ENCODE data around the gene VSIG10L2.
"Not testable (repeated sequence)": the region's sequence is repeated elsewhere in the genome, so short reads cannot be mapped to it uniquely, and the experiment has no call there.

The VSIG10L2 gene

GRCh38 chr11:125971618-125972017, 25.8 kb downstream of the VSIG10L2 start:
- no peak for DNase-seq

- DNase-seq, result no peak
These were observed 28.4 kb downstream of the VSIG10L2 start for GRCh38 chr11:125974284-125974683.

GRCh38 chr11:125975634-125976033, 29.8 kb downstream of the VSIG10L2 start:
- DNase-seq, result no peak

- DNase-seq, result no peak
These were observed 30.3 kb downstream of the VSIG10L2 start for GRCh38 chr11:125976156-125976555.

GRCh38 chr11:125977333-125977732, 31.5 kb downstream of the VSIG10L2 start:
- no peak for DNase-seq

GRCh38 chr11:125978181-125978716, 32.4 kb downstream of the VSIG10L2 start:
- DNase-seq, result no peak

- no peak for DNase-seq
These were observed 33.0 kb downstream of the VSIG10L2 start for GRCh38 chr11:125978778-125979407.

- no peak for DNase-seq
These were observed 33.7 kb downstream of the VSIG10L2 start for GRCh38 chr11:125979511-125979910.

GRCh38 chr11:125980436-125980835, 34.6 kb downstream of the VSIG10L2 start:
- no peak for DNase-seq

- no peak for DNase-seq
These were observed 36.5 kb downstream of the VSIG10L2 start for GRCh38 chr11:125982348-125982730.

GRCh38 chr11:125985956-125986355, 40.1 kb downstream of the VSIG10L2 start:
- DNase-seq, result not testable (repeated sequence)

- DNase-seq, result no peak
These were observed 41.3 kb downstream of the VSIG10L2 start for GRCh38 chr11:125987066-125987641.

GRCh38 chr11:125990244-125990643, 44.4 kb downstream of the VSIG10L2 start:
- DNase-seq, result no peak

GRCh38 chr11:125992893-125993292, 47.0 kb downstream of the VSIG10L2 start:
- DNase-seq, result no peak

- DNase-seq, result no peak
These were observed 48.7 kb downstream of the VSIG10L2 start for GRCh38 chr11:125994509-125994908.

- DNase-seq, result no peak
These were observed 49.5 kb downstream of the VSIG10L2 start for GRCh38 chr11:125995313-125995712.

GRCh38 chr11:125998267-125998666, 52.4 kb downstream of the VSIG10L2 start:
- no peak for DNase-seq

- no peak for DNase-seq
These were observed 53.5 kb downstream of the VSIG10L2 start for GRCh38 chr11:125999234-125999880.

- DNase-seq, result no peak
These were observed 56.3 kb downstream of the VSIG10L2 start for GRCh38 chr11:126002181-126002580.

Measured in AML-193 (cell line).